Upper lobe of left lung (tissue), 4 donors: ENCODE measurements around the gene KCNG2.

Experiments
- CTCF ChIP-seq, 6 experiments: fragments of 450-650 bp in 4 of 6; fragments of 200-600 bp in 2 of 6; sonication (generic) in 2 of 6; IDR thresholded peaks; one replicate each; pipeline ENCODE4 v1.5.1; 2016 to 2019; ENCODE audit warnings: antibody characterized with exemption in 6 of 6
- EP300 ChIP-seq, 4 donors: sonication (generic); formaldehyde crosslinking; IDR thresholded peaks; one replicate each; pipeline ENCODE4 v1.5.1; 2017; ENCODE audit warnings: antibody characterized with exemption in 4 of 4, control low read depth in 2 of 4
- POLR2A ChIP-seq, 4 donors: fragments of 450-650 bp; IDR thresholded peaks; one replicate each; pipeline ENCODE4 v1.5.1; 2016 to 2017; ENCODE audit warnings: antibody characterized with exemption in 4 of 4, mild to moderate bottlenecking in 2 of 4

DNA sequence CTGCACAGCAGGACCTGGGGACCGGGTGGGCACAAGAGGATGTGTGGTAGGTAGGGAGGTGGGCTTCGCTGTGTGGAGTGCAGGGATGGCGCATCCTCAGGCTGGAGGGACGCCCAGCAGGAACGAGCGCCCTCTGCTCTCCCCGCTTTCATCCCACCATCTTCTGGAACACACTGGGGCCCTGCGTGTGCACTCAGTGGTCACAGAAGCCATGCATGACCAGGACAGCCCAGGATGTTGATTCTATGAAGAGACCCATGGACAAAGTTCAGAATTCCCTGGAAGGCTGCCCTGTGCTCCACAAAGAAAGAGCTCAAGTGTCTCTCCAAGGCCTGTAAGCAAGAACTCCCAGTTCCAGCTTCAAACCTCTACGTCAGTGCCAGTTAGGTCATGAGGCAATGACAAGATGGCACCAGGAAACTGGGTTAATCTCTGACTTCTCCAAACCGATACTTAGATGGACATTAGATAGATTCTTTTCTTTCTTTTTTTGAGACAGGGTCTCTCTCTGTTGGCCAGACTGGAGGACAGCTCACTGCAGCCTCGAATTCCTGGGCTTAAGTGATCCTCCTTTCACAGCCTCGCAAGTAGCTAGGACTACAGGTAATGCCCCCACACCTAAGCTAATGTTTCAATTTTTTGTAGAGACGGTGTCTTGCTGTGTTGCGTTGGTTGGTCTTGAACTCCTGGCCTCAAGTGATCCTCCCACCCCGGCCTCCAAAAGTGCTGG lies 150.3 kb downstream of the KCNG2 start:
- TF ChIP-seq CTCF (IDR thresholded peaks at IDR 0.05) (no peak), EP300 (IDR thresholded peaks at IDR 0.05) (peak in 1 of 4 donors; percentile 64), POLR2A (IDR thresholded peaks at IDR 0.05) (no peak)
